CD14-positive monocyte (primary cell): ENCODE measurements around the gene DRC3. TPM values are rescaled to one million over a fixed set of nuclear protein-coding genes. Genes with fewer than 3 reads are reported as not detected.

Experiments used
- DNase-seq, 3 donors: peaks; one replicate each; pipeline ENCODE4 v3.0.0-alpha.2; 2011 to 2022
- H2AFZ ChIP-seq: 2 replicates; pipeline ENCODE4 v1.6.0; 2012; ENCODE audit warnings: mild to moderate bottlenecking, low read depth, low read length, inconsistent platforms; ENCODE audit not compliant: insufficient read depth, poor library complexity, severe bottlenecking
- H3K27ac ChIP-seq, 2 donors: 1 replicate in 1 of 2; 2 replicates in 1 of 2; pipeline ENCODE4 v1.5.1; 2012 to 2013; ENCODE audit warnings: low read length in 2 of 2, control low read depth in 1 of 2, inconsistent platforms in 1 of 2, low read depth in 1 of 2, mild to moderate bottlenecking in 1 of 2
- H3K27me3 ChIP-seq, 2 donors: one replicate each; pipeline versions ENCODE4 v1.6.0 to v1.6.1; 2011 to 2013; ENCODE audit warnings: low read length in 2 of 2; ENCODE audit not compliant: control insufficient read depth in 2 of 2, insufficient read depth in 2 of 2
- H3K36me3 ChIP-seq, 2 donors: replicated peaks in 1 of 2; 1 replicate in 1 of 2; 2 replicates in 1 of 2; pipeline versions ENCODE4 v1.5.1 to v1.6.1; 2012 to 2013; ENCODE audit warnings: low read length in 2 of 2, control low read depth in 1 of 2, inconsistent platforms in 1 of 2, mild to moderate bottlenecking in 1 of 2; ENCODE audit not compliant: insufficient read depth in 2 of 2, control insufficient read depth in 1 of 2
- H3K4me1 ChIP-seq, 2 donors: 1 replicate in 1 of 2; 2 replicates in 1 of 2; pipeline versions ENCODE4 v1.5.1 to v1.6.1; 2012 to 2013; ENCODE audit warnings: low read length in 2 of 2, control low read depth in 1 of 2, inconsistent platforms in 1 of 2, mild to moderate bottlenecking in 1 of 2, moderate library complexity in 1 of 2; ENCODE audit not compliant: insufficient read depth in 2 of 2, control insufficient read depth in 1 of 2
- H3K4me2 ChIP-seq: replicated peaks from 2 replicates; pipeline ENCODE3; 2012; ENCODE audit warnings: low read length, moderate library complexity, mild to moderate bottlenecking; ENCODE audit not compliant: poor library complexity, severe bottlenecking; ENCODE audit errors: extremely low read depth
- H3K4me3 ChIP-seq, 3 experiments: fragments of 200-600 bp in 1 of 3; sonication (generic) in 1 of 3; replicated peaks in 1 of 3; 1 replicate in 2 of 3; 2 replicates in 1 of 3; pipeline ENCODE4 v1.5.1; 2011 to 2013; ENCODE audit warnings: low read length in 3 of 3, mild to moderate bottlenecking in 3 of 3, control low read depth in 2 of 3, low read depth in 2 of 3, inconsistent platforms in 1 of 3, moderate library complexity in 1 of 3
- H3K79me2 ChIP-seq: 2 replicates; pipeline ENCODE4 v1.6.0; 2012; ENCODE audit warnings: mild to moderate bottlenecking, control low read depth, inconsistent platforms, low read length, moderate library complexity; ENCODE audit not compliant: insufficient read depth
- H3K9ac ChIP-seq: 2 replicates; pipeline ENCODE4 v1.6.0; 2017; ENCODE audit warnings: low read length, mild to moderate bottlenecking; ENCODE audit not compliant: insufficient read depth, poor library complexity, severe bottlenecking
- H3K9me3 ChIP-seq, 2 donors: replicated peaks in 1 of 2; 1 replicate in 1 of 2; 2 replicates in 1 of 2; pipeline versions ENCODE4 v1.5.1 to v1.6.1; 2012 to 2013; ENCODE audit warnings: low read length in 2 of 2, control low read depth in 1 of 2; ENCODE audit not compliant: control insufficient read depth in 1 of 2, insufficient read depth in 1 of 2
- H4K20me1 ChIP-seq: 2 replicates; pipeline ENCODE4 v1.6.0; 2012; ENCODE audit warnings: mild to moderate bottlenecking, low read length, control low read depth, moderate library complexity; ENCODE audit not compliant: insufficient read depth
- H3K27ac Mint-ChIP-seq, 7 donors: one replicate each; pipeline ENCODE4 v1.8.0; 2020; ENCODE audit warnings: mild to moderate bottlenecking in 7 of 7, mixed read lengths in 7 of 7, moderate library complexity in 6 of 7, inconsistent platforms in 2 of 7
- H3K27me3 Mint-ChIP-seq, 3 donors: one replicate each; pipeline ENCODE4 v1.8.0; 2021 to 2022; ENCODE audit warnings: low read depth in 3 of 3, mild to moderate bottlenecking in 3 of 3, mixed read lengths in 3 of 3, moderate library complexity in 3 of 3, inconsistent platforms in 1 of 3
- H3K36me3 Mint-ChIP-seq, 2 donors: one replicate each; pipeline ENCODE4 v1.8.0; 2020; ENCODE audit warnings: mixed read lengths in 2 of 2, inconsistent platforms in 1 of 2, mild to moderate bottlenecking in 1 of 2
- H3K4me1 Mint-ChIP-seq: one replicate; pipeline ENCODE4 v1.8.0; 2020; ENCODE audit warnings: mild to moderate bottlenecking, mixed read lengths
- H3K4me3 Mint-ChIP-seq, 2 donors: one replicate each; pipeline ENCODE4 v1.8.0; 2020; ENCODE audit warnings: mild to moderate bottlenecking in 2 of 2, mixed read lengths in 2 of 2, moderate library complexity in 1 of 2
- H3K9me3 Mint-ChIP-seq, 7 donors: one replicate each; pipeline ENCODE4 v1.8.0; 2020 to 2022; ENCODE audit warnings: mixed read lengths in 7 of 7, mild to moderate bottlenecking in 6 of 7, moderate library complexity in 6 of 7, inconsistent platforms in 2 of 7
- WGBS: methylation state at CpG from one replicate; pipeline ENCODE4 v1.1.5; 2013; ENCODE audit warnings: missing lambda C conversion rate; ENCODE audit not compliant: insufficient coverage; 5-methylcytosine and 5-hydroxymethylcytosine counted together
- intact Hi-C, 2 donors: fragments of 100-400 bp; cut with micrococcal nuclease; formaldehyde crosslinking; loops; one replicate each; pipeline versions ENCODE4 v1.15.0 to v1.15.1; 2023
- polyA plus RNA-seq, 3 donors: library from polyadenylated mRNA; depleted of rRNA in 1 of 3; unstranded in 2 of 3; stranded (reverse) in 1 of 3; fragments of 300-500 nt in 2 of 3; fragments of >200 nt in 1 of 3; fragmentation: Illumina TruSeq in 2 of 3; gene quantifications; 1 replicate in 2 of 3; 2 replicates in 1 of 3; pipeline ENCODE4 v1.2.3, GENCODE V29; 2012 to 2021
- TF ChIP-seq, protein P1 (sequence below): fragments of 200-600 bp; IDR thresholded peaks from one replicate; pipeline ENCODE4 v1.8.0; 2022; ENCODE audit warnings: antibody characterized with exemption, mild to moderate bottlenecking

DRC3 gene
- polyA plus RNA-seq, 3 donors, result 0.23 to 0.58 (median 0.39) TPM

DNA sequence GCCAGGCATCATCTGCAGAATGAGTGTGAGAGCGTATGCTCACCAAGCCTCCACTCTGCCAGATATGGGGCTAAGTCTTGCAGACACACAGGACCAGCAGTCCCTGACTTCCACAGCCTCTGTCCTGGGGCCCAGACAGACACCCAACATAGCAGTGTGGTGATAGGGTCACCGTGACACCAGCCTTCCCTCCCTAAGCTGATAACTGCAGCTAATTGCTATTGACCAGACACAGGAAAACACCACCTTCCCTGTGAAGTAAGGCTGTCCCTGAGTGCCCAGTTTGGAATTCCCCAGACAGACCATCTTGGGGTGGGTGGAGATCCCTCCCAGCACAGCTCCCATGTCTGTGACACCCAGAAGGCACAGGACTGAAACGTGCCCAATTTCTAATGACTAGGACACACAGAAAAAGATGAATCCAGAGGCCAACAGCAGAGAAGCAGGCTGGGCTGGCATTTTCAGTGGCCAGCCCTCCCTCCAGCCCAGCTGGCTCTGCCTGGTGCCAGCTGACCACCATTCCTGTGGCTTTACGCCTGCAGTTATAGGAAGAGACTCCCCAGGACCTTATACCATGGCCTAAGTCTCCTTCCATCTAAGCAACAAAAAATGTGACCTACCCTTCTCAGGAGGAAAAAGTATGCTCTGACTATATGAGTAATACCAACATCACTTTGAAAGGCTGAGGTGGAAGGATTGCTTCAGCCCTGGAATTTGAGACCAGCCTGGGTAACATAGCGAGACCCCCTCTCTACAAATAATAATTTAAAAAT is 36.0 kb downstream of the DRC3 start:
- Histone ChIP-seq H3K9ac (no peak overlapping the region), H3K27ac (no peak overlapping the region), H3K4me2 (no peak overlapping the region), H3K36me3 (peaks cover 51 to 83% of the 10 kb centered on the region in 2 donors), H3K27me3 (no peaks in the 10 kb centered on the region), H3K4me1 (no peaks in the 10 kb centered on the region), H3K4me3 (no peak overlapping the region), H3K9me3 (no peaks in the 10 kb centered on the region), H4K20me1 (no peaks in the 10 kb centered on the region), H2AFZ (no peak overlapping the region), H3K79me2 (no peaks in the 10 kb centered on the region)
- no peaks in the 10 kb centered on the region for H3K9me3 Mint-ChIP-seq
- no peak for DNase-seq
- TF ChIP-seq, protein P1, sequence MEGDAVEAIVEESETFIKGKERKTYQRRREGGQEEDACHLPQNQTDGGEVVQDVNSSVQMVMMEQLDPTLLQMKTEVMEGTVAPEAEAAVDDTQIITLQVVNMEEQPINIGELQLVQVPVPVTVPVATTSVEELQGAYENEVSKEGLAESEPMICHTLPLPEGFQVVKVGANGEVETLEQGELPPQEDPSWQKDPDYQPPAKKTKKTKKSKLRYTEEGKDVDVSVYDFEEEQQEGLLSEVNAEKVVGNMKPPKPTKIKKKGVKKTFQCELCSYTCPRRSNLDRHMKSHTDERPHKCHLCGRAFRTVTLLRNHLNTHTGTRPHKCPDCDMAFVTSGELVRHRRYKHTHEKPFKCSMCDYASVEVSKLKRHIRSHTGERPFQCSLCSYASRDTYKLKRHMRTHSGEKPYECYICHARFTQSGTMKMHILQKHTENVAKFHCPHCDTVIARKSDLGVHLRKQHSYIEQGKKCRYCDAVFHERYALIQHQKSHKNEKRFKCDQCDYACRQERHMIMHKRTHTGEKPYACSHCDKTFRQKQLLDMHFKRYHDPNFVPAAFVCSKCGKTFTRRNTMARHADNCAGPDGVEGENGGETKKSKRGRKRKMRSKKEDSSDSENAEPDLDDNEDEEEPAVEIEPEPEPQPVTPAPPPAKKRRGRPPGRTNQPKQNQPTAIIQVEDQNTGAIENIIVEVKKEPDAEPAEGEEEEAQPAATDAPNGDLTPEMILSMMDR, result no peak
- no peak overlapping the region for H3K4me3 Mint-ChIP-seq
- H3K4me1 Mint-ChIP-seq, result no peaks in the 10 kb centered on the region
- peaks cover 0 to 2% (median 0%) of the 10 kb centered on the region in 3 donors for H3K27me3 Mint-ChIP-seq
- peak overlapping the region in 1 of 7 donors; percentile 47 for H3K27ac Mint-ChIP-seq
- intact Hi-C loops, result no loop called here
- H3K36me3 Mint-ChIP-seq, result peaks cover 67 to 80% of the 10 kb centered on the region in 2 donors
- WGBS, result 100% methylated on average over 1 of the region's 5 CpGs

- WGBS, result 96% methylated on average over 4 of the region's 8 CpGs
- peak overlapping the region in 1 of 7 donors; percentile 61 for H3K27ac Mint-ChIP-seq
Measured at GRCh38 chr17:18009609-18010420, 37.2 kb downstream of the DRC3 start.

More at GRCh38 chr17:18009609-18010420, 37.2 kb downstream of the DRC3 start:
- TF ChIP-seq, protein P1, result no peak
- Histone ChIP-seq H3K9me3 (no peaks in the 10 kb centered on the region), H3K79me2 (no peaks in the 10 kb centered on the region), H3K27ac (no peak overlapping the region), H3K36me3 (peaks cover 58 to 94% of the 10 kb centered on the region in 2 donors), H3K9ac (no peak overlapping the region), H3K4me3 (no peak overlapping the region), H3K4me2 (no peak overlapping the region), H2AFZ (no peak overlapping the region), H3K27me3 (no peaks in the 10 kb centered on the region), H4K20me1 (no peaks in the 10 kb centered on the region), H3K4me1 (no peaks in the 10 kb centered on the region)
- Mint-ChIP-seq H3K9me3 (no peaks in the 10 kb centered on the region), H3K27me3 (peaks cover 0 to 2% (median 0%) of the 10 kb centered on the region in 3 donors), H3K36me3 (peaks cover 76 to 92% of the 10 kb centered on the region in 2 donors), H3K4me3 (no peak overlapping the region), H3K4me1 (no peaks in the 10 kb centered on the region)
- DNase-seq, result no peak
- intact Hi-C loops, result no loop called here
